Endothelial cell (in vitro differentiated cells): ENCODE data around the gene ZBTB18. TPM values are rescaled to one million over a fixed set of nuclear protein-coding genes. Genes with fewer than 3 reads are reported as not detected.
A peak's percentile ranks its signal among the peaks of the same experiment; 100 is the strongest.

ENCODE experiments used
- DNase-seq: peaks from one replicate; pipeline ENCODE4 v3.0.0; 2021; ENCODE audit warnings: low spot score
- H3K27ac Mint-ChIP-seq: one replicate; pipeline ENCODE4 v1.8.0; 2021; ENCODE audit warnings: mixed read lengths, inconsistent platforms; ENCODE audit not compliant: unreplicated experiment
- H3K27me3 Mint-ChIP-seq: one replicate; pipeline ENCODE4 v1.8.0; 2021; ENCODE audit warnings: mild to moderate bottlenecking, moderate library complexity, mixed read lengths, inconsistent platforms; ENCODE audit not compliant: unreplicated experiment
- H3K36me3 Mint-ChIP-seq: one replicate; pipeline ENCODE4 v1.8.0; 2021; ENCODE audit warnings: mild to moderate bottlenecking, low read depth, mixed read lengths, inconsistent platforms; ENCODE audit not compliant: unreplicated experiment
- H3K4me1 Mint-ChIP-seq: one replicate; pipeline ENCODE4 v1.8.0; 2021; ENCODE audit warnings: mild to moderate bottlenecking, mixed read lengths, inconsistent platforms; ENCODE audit not compliant: unreplicated experiment
- H3K4me3 Mint-ChIP-seq: one replicate; pipeline ENCODE4 v1.8.0; 2021; ENCODE audit warnings: mild to moderate bottlenecking, mixed read lengths, inconsistent platforms; ENCODE audit not compliant: unreplicated experiment
- H3K9me3 Mint-ChIP-seq: one replicate; pipeline ENCODE4 v1.8.0; 2021; ENCODE audit warnings: mixed read lengths, inconsistent platforms; ENCODE audit not compliant: unreplicated experiment
- CTCF ChIP-seq: fragments of 200-600 bp; sonication (generic); IDR thresholded peaks from one replicate; pipeline ENCODE4 v1.5.0; 2021; ENCODE audit warnings: antibody characterized with exemption; ENCODE audit not compliant: unreplicated experiment
- total RNA-seq: library from RNA; stranded (reverse); fragmentation: NEBNext Ultra II Directional; extraction: Animal tissue kit (Norgen Biotek cat#: 25700); gene quantifications from one replicate; pipeline ENCODE4 v1.2.1, GENCODE V29; 2021; ENCODE audit not compliant: unreplicated experiment

ZBTB18 gene
- total RNA-seq, 1 donor from 2014 or later, result 21.7 TPM

- Mint-ChIP-seq H3K27ac (no peak overlapping the region), H3K36me3 (peaks cover 3% of the 10 kb centered on the region), H3K27me3 (peaks cover 17% of the 10 kb centered on the region), H3K4me1 (peaks cover 35% of the 10 kb centered on the region), H3K9me3 (no peaks in the 10 kb centered on the region), H3K4me3 (no peak overlapping the region)
- TF ChIP-seq CTCF, result no peak
- DNase-seq, result no peak
Observed at GRCh38 chr1:244082969-244083368, 31.9 kb downstream of the ZBTB18 start.

GRCh38 chr1:244083383-244083943 is 32.4 kb downstream of the ZBTB18 start:
- Mint-ChIP-seq H3K4me3 (no peak overlapping the region), H3K4me1 (peaks cover 35% of the 10 kb centered on the region), H3K36me3 (peaks cover 3% of the 10 kb centered on the region), H3K9me3 (no peaks in the 10 kb centered on the region), H3K27me3 (peaks cover 17% of the 10 kb centered on the region), H3K27ac (no peak overlapping the region)
- DNase-seq, result no peak
- TF ChIP-seq CTCF, result no peak

- H3K27ac Mint-ChIP-seq, result peak overlapping the region; percentile 89
- peaks cover 17% of the 10 kb centered on the region for H3K27me3 Mint-ChIP-seq
- DNase-seq, result peak; percentile 18
- peaks cover 3% of the 10 kb centered on the region for H3K36me3 Mint-ChIP-seq
- peaks cover 35% of the 10 kb centered on the region for H3K4me1 Mint-ChIP-seq
- no peaks in the 10 kb centered on the region for H3K9me3 Mint-ChIP-seq
- no peak overlapping the region for H3K4me3 Mint-ChIP-seq
- no peak for TF ChIP-seq CTCF
Observed at GRCh38 chr1:244084763-244085162, 33.7 kb downstream of the ZBTB18 start.

GRCh38 chr1:244085891-244086290 is 34.8 kb downstream of the ZBTB18 start:
- Mint-ChIP-seq H3K27me3 (peaks cover 16% of the 10 kb centered on the region), H3K9me3 (no peaks in the 10 kb centered on the region), H3K36me3 (peaks cover 3% of the 10 kb centered on the region), H3K4me3 (no peak overlapping the region), H3K4me1 (peaks cover 35% of the 10 kb centered on the region), H3K27ac (no peak overlapping the region)
- DNase-seq, result no peak
- TF ChIP-seq CTCF, result no peak

- Mint-ChIP-seq H3K36me3 (peaks cover 3% of the 10 kb centered on the region), H3K27ac (peak overlapping the region; percentile 26), H3K27me3 (peaks cover 14% of the 10 kb centered on the region), H3K4me1 (peaks cover 33% of the 10 kb centered on the region), H3K9me3 (no peaks in the 10 kb centered on the region), H3K4me3 (peak overlapping the region; percentile 28)
- TF ChIP-seq CTCF, result no peak
- no peak for DNase-seq
Observed at GRCh38 chr1:244087021-244087560, 36.0 kb downstream of the ZBTB18 start.
